Caco-2 (cell line): Measurements from ENCODE around the gene KIAA0513. TPM values are rescaled to one million over a fixed set of nuclear protein-coding genes. Genes with fewer than 3 reads are reported as not detected.

Experiments
- BruUV-seq: library from RNA; stranded (reverse); fragments of 400-500 nt; replicated peaks from 2 replicates; lab custom pipeline; 2021; lab: Mats Ljungman, UMichigan
- CTCF ChIA-PET: fragments of 300-600 bp; sonication (Branson Sonifier 250); formaldehyde crosslinking; loops from one replicate; lab custom pipeline; 2022; ENCODE audit warnings: antibody characterized with exemption; lab: Charles Lee
- POLR2A ChIA-PET: fragments of 300-600 bp; sonication (Branson Sonifier 250); formaldehyde crosslinking; loops from one replicate; lab custom pipeline; 2022; ENCODE audit warnings: antibody characterized with exemption; lab: Charles Lee
- DNase-seq, 2 experiments: peaks; one replicate each; pipeline versions ENCODE4 v3.0.0 to v3.0.0-alpha.2; 2020 to 2022
- H3K27me3 ChIP-seq: replicated peaks from 2 replicates; pipeline ENCODE4 v1.6.0; 2011; ENCODE audit warnings: low read length; ENCODE audit not compliant: control insufficient read depth, insufficient read depth
- H3K36me3 ChIP-seq: 2 replicates; pipeline ENCODE4 v1.5.1; 2011; ENCODE audit warnings: low read length; ENCODE audit not compliant: control insufficient read depth, insufficient read depth
- H3K4me1 ChIP-seq: fragments of 250-450 bp; sonication (Bioruptor Pico); 2 replicates; pipeline ENCODE4 v1.5.1; 2020; ENCODE audit warnings: mild to moderate bottlenecking
- H3K4me3 ChIP-seq: 2 replicates; pipeline ENCODE4 v1.5.1; 2011; ENCODE audit warnings: low read depth, mild to moderate bottlenecking, control low read depth, low read length
- H3K9me3 ChIP-seq: fragments of 250-450 bp; sonication (Bioruptor Pico); 2 replicates; pipeline ENCODE4 v1.5.1; 2020; ENCODE audit warnings: mild to moderate bottlenecking, moderate library complexity
- H3K27ac Mint-ChIP-seq: one replicate; pipeline ENCODE4 v1.8.0; 2022; ENCODE audit warnings: mixed read lengths; ENCODE audit not compliant: unreplicated experiment
- H3K27me3 Mint-ChIP-seq: one replicate; pipeline ENCODE4 v1.8.0; 2022; ENCODE audit warnings: mixed read lengths; ENCODE audit not compliant: insufficient read depth, unreplicated experiment
- H3K36me3 Mint-ChIP-seq: one replicate; pipeline ENCODE4 v1.8.0; 2022; ENCODE audit warnings: mild to moderate bottlenecking, mixed read lengths; ENCODE audit not compliant: insufficient read depth, unreplicated experiment
- H3K4me1 Mint-ChIP-seq: one replicate; pipeline ENCODE4 v1.8.0; 2022; ENCODE audit warnings: low read depth, mixed read lengths; ENCODE audit not compliant: unreplicated experiment
- H3K4me3 Mint-ChIP-seq: one replicate; pipeline ENCODE4 v1.8.0; 2022; ENCODE audit warnings: mild to moderate bottlenecking, moderate library complexity, mixed read lengths; ENCODE audit not compliant: unreplicated experiment
- H3K9me3 Mint-ChIP-seq: one replicate; pipeline ENCODE4 v1.8.0; 2022; ENCODE audit warnings: mixed read lengths; ENCODE audit not compliant: unreplicated experiment
- CTCF ChIP-seq, 2 experiments: fragments of 200-600 bp in 1 of 2; IDR thresholded peaks; 1 replicate in 1 of 2; 2 replicates in 1 of 2; pipeline versions ENCODE4 v1.5.1 to v1.8.0; 2011 to 2022; ENCODE audit warnings: antibody characterized with exemption in 1 of 2, control low read depth in 1 of 2, inconsistent platforms in 1 of 2, low read depth in 1 of 2, low read length in 1 of 2, mild to moderate bottlenecking in 1 of 2, moderate library complexity in 1 of 2; ENCODE audit not compliant: insufficient read depth in 1 of 2, severe bottlenecking in 1 of 2, unreplicated experiment in 1 of 2
- intact Hi-C: fragments of 100-400 bp; cut with micrococcal nuclease; formaldehyde crosslinking; loops from one replicate; pipeline ENCODE4 v1.10.0; 2022; ENCODE audit not compliant: unreplicated experiment
- total RNA-seq: library from RNA; stranded (reverse); gene quantifications from 2 replicates; pipeline ENCODE4 v1.2.3, GENCODE V29; 2022

Gene KIAA0513
- total RNA-seq, 1 experiment from 2014 or later, result 7.9 TPM

- no peak for TF ChIP-seq CTCF (IDR thresholded peaks at IDR 0.05; ENCODE audit: insufficient read depth in 1 of 2, low read depth in 1 of 2, low read length in 1 of 2, severe bottlenecking in 1 of 2, unreplicated experiment in 1 of 2)
- peaks cover 6% of the 10 kb centered on the region for H3K4me1 Mint-ChIP-seq
- ChIA-PET CTCF (no interaction called here), POLR2A (no interaction called here)
- DNase-seq, result no peak
- H3K36me3 ChIP-seq, result no peaks in the 10 kb centered on the region
- no peak overlapping the region for H3K4me3 ChIP-seq
- no peaks in the 10 kb centered on the region for H3K9me3 ChIP-seq
- H3K4me1 ChIP-seq, result no peaks in the 10 kb centered on the region
- H3K9me3 Mint-ChIP-seq, result no peaks in the 10 kb centered on the region
- H3K27ac Mint-ChIP-seq, result no peak overlapping the region
- intact Hi-C loops, result no loop called here
- BruUV-seq, result no TSS peak
- H3K4me3 Mint-ChIP-seq, result no peak overlapping the region
- no peaks in the 10 kb centered on the region; the same call in 1 of the 2 replicates for H3K27me3 ChIP-seq
- no peaks in the 10 kb centered on the region for H3K36me3 Mint-ChIP-seq
- no peaks in the 10 kb centered on the region for H3K27me3 Mint-ChIP-seq
Observed at GRCh38 chr16:85041219-85042166, 13.9 kb downstream of the KIAA0513 start.

- Histone ChIP-seq H3K9me3 (no peaks in the 10 kb centered on the region), H3K4me1 (no peaks in the 10 kb centered on the region), H3K36me3 (no peaks in the 10 kb centered on the region), H3K4me3 (no peak overlapping the region), H3K27me3 (no peaks in the 10 kb centered on the region; the same call in 1 of the 2 replicates)
- CTCF ChIA-PET, result interaction anchor here (1.0 kb wide), 1 partner anchor 45 kb away, joined by 3 read pairs; no protein-coding TSS in a partner anchor
- Mint-ChIP-seq H3K4me1 (peaks cover 10% of the 10 kb centered on the region), H3K36me3 (no peaks in the 10 kb centered on the region), H3K4me3 (no peak overlapping the region), H3K9me3 (no peaks in the 10 kb centered on the region), H3K27ac (no peak overlapping the region), H3K27me3 (no peaks in the 10 kb centered on the region)
- POLR2A ChIA-PET, result no interaction called here
- no TSS peak for BruUV-seq
- no peak for TF ChIP-seq CTCF (IDR thresholded peaks at IDR 0.05; ENCODE audit: insufficient read depth in 1 of 2, low read depth in 1 of 2, low read length in 1 of 2, severe bottlenecking in 1 of 2, unreplicated experiment in 1 of 2)
- DNase-seq, result no peak
- intact Hi-C loops, result no loop called here
Observed at GRCh38 chr16:85042167-85042526, 14.6 kb downstream of the KIAA0513 start.

GRCh38 chr16:85042606-85043005 is 15.0 kb downstream of the KIAA0513 start:
- Mint-ChIP-seq H3K27me3 (no peaks in the 10 kb centered on the region), H3K36me3 (no peaks in the 10 kb centered on the region), H3K27ac (no peak overlapping the region), H3K4me3 (no peak overlapping the region), H3K9me3 (no peaks in the 10 kb centered on the region), H3K4me1 (peaks cover 9% of the 10 kb centered on the region)
- Histone ChIP-seq H3K27me3 (no peaks in the 10 kb centered on the region; the same call in 1 of the 2 replicates), H3K4me3 (no peak overlapping the region), H3K36me3 (no peaks in the 10 kb centered on the region), H3K9me3 (no peaks in the 10 kb centered on the region), H3K4me1 (no peaks in the 10 kb centered on the region)
- no peak for TF ChIP-seq CTCF (IDR thresholded peaks at IDR 0.05; ENCODE audit: insufficient read depth in 1 of 2, low read depth in 1 of 2, low read length in 1 of 2, severe bottlenecking in 1 of 2, unreplicated experiment in 1 of 2)
- no peak for DNase-seq
- ChIA-PET CTCF (interaction anchor here (1.0 kb wide), 1 partner anchor 44 kb away, joined by 3 read pairs; no protein-coding TSS in a partner anchor), POLR2A (no interaction called here)
- no TSS peak for BruUV-seq
- intact Hi-C loops, result no loop called here
